ENCODE measurements around the gene STAC3.

GRCh38 chr12:57250541-57250940 is 446 bp downstream of the STAC3 start:
- no peak for TF ChIP-seq EZH2 (IDR thresholded peaks at IDR 0.05; ENCODE audit: low read length, missing control alignments)
- TF ChIP-seq CTCF (conservative IDR thresholded peaks at IDR 0.05 in 1 of 2, IDR thresholded peaks at IDR 0.05 in 1 of 2; ENCODE audit: low read depth in 1 of 2, low read length in 2 of 2): no peak
